DOHH2 (cell line): ENCODE data around the gene OLFML1.
A peak's percentile ranks its signal among the peaks of the same experiment; 100 is the strongest.

ENCODE experiments used
- H3F3A ChIP-seq: fragments of 200-600 bp; sonication (generic), shearing (Covaris generic); 2 replicates; pipeline ENCODE4 v1.6.0; 2016; ENCODE audit warnings: antibody characterized with exemption, mild to moderate bottlenecking; ENCODE audit not compliant: control insufficient read depth, insufficient read depth
- H3K27ac ChIP-seq: fragments of 200-600 bp; sonication (generic); 2 replicates; pipeline ENCODE4 v1.5.1; 2014; ENCODE audit warnings: low read depth, mild to moderate bottlenecking, low read length, moderate library complexity
- H3K27me3 ChIP-seq: fragments of 200-600 bp; sonication (generic); 2 replicates; pipeline ENCODE4 v1.6.1; 2014; ENCODE audit warnings: mild to moderate bottlenecking, low read length, mixed read lengths; ENCODE audit not compliant: control insufficient read depth
- H3K36me3 ChIP-seq: fragments of 200-600 bp; sonication (generic); 2 replicates; pipeline ENCODE4 v1.6.1; 2014; ENCODE audit warnings: mild to moderate bottlenecking, low read length, moderate library complexity, mixed read lengths; ENCODE audit not compliant: control insufficient read depth
- H3K4me1 ChIP-seq: fragments of 200-600 bp; sonication (generic); 2 replicates; pipeline ENCODE4 v1.6.1; 2014; ENCODE audit warnings: mild to moderate bottlenecking, low read length, mixed read lengths; ENCODE audit not compliant: control insufficient read depth
- H3K4me2 ChIP-seq: fragments of 200-600 bp; sonication (generic); 2 replicates; pipeline ENCODE4 v1.6.0; 2014; ENCODE audit warnings: mild to moderate bottlenecking, low read length, moderate library complexity
- H3K4me3 ChIP-seq: fragments of 200-600 bp; sonication (generic); 2 replicates; pipeline ENCODE4 v1.5.1; 2014; ENCODE audit warnings: mild to moderate bottlenecking, low read length, mixed read lengths
- H3K79me2 ChIP-seq: fragments of 200-600 bp; sonication (generic); 2 replicates; pipeline ENCODE4 v1.6.1; 2014; ENCODE audit warnings: mild to moderate bottlenecking, low read length, mixed read lengths; ENCODE audit not compliant: control insufficient read depth
- H3K9me2 ChIP-seq: fragments of 200-600 bp; sonication (generic); replicated peaks from 2 replicates; pipeline ENCODE4 v1.6.1; 2014; ENCODE audit warnings: mild to moderate bottlenecking, low read length, mixed read lengths; ENCODE audit not compliant: control insufficient read depth
- H3K9me3 ChIP-seq: fragments of 200-600 bp; sonication (generic); 2 replicates; pipeline ENCODE4 v1.6.1; 2014; ENCODE audit warnings: antibody characterized with exemption, low read length, mixed read lengths; ENCODE audit not compliant: control insufficient read depth, insufficient read depth
- H4K20me1 ChIP-seq: fragments of 200-600 bp; sonication (generic); 2 replicates; pipeline ENCODE4 v1.6.0; 2014; ENCODE audit warnings: low read depth, mild to moderate bottlenecking, antibody characterized with exemption, low read length, moderate library complexity; ENCODE audit not compliant: control insufficient read depth, insufficient read depth
- EZH2phosphoT487 ChIP-seq: fragments of 200-600 bp; sonication (generic); IDR thresholded peaks from 2 replicates; pipeline ENCODE4 v1.6.1; 2017; ENCODE audit warnings: borderline replicate concordance, mild to moderate bottlenecking, antibody characterized with exemption, low read length, moderate library complexity, mixed read lengths
- TF ChIP-seq, protein P1 (sequence below): fragments of 200-600 bp; sonication (generic); IDR thresholded peaks from one replicate; pipeline ENCODE4 v1.5.1; 2014; ENCODE audit warnings: antibody characterized with exemption, mild to moderate bottlenecking, low read depth, low read length; ENCODE audit not compliant: poor library complexity, severe bottlenecking

OLFML1 gene

DNA sequence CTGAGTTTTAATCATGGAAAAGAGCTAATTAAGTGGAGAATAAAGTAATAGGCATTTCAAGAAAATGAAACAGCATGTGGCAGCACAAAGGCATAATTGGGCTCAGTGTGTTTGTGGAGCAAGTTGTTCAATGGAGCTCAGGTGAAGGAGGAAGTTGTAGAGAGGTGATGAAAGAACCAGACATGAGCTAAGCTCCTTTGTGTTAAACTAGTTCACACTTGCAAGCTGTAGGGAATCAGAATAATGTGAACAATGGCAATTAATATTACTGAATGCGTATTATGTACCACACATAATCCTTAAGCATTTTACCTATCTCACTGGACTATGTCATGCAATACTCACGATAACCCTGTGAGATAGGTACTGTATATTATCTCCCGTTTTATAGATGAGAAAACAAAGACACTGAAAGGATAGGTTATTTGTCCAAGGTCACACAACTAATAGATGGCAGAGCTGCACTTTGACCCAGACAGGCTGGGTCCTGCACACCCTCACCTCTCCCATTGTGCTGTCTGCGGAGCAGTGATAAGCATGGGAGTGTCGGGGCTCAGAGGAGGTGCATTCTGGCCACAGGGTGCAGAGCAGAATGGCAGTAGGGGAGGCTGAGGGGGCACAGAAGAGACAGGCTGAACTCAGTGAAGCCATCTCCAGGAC is 8.9 kb downstream of the OLFML1 start:
- no peak overlapping the region for H3K4me2 ChIP-seq
- peaks cover 29% of the 10 kb centered on the region for H3K4me1 ChIP-seq
- H3K9me3 ChIP-seq = no peaks in the 10 kb centered on the region
- H3F3A ChIP-seq = no peaks in the 10 kb centered on the region
- H3K27ac ChIP-seq = no peak overlapping the region
- H4K20me1 ChIP-seq = no peaks in the 10 kb centered on the region
- H3K9me2 ChIP-seq = no peaks in the 10 kb centered on the region
- no peaks in the 10 kb centered on the region for H3K79me2 ChIP-seq
- TF ChIP-seq, protein P1, sequence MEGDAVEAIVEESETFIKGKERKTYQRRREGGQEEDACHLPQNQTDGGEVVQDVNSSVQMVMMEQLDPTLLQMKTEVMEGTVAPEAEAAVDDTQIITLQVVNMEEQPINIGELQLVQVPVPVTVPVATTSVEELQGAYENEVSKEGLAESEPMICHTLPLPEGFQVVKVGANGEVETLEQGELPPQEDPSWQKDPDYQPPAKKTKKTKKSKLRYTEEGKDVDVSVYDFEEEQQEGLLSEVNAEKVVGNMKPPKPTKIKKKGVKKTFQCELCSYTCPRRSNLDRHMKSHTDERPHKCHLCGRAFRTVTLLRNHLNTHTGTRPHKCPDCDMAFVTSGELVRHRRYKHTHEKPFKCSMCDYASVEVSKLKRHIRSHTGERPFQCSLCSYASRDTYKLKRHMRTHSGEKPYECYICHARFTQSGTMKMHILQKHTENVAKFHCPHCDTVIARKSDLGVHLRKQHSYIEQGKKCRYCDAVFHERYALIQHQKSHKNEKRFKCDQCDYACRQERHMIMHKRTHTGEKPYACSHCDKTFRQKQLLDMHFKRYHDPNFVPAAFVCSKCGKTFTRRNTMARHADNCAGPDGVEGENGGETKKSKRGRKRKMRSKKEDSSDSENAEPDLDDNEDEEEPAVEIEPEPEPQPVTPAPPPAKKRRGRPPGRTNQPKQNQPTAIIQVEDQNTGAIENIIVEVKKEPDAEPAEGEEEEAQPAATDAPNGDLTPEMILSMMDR = no peak
- no peak for TF ChIP-seq EZH2phosphoT487
- no peak overlapping the region for H3K4me3 ChIP-seq
- H3K27me3 ChIP-seq = no peaks in the 10 kb centered on the region
- no peaks in the 10 kb centered on the region for H3K36me3 ChIP-seq

DNA sequence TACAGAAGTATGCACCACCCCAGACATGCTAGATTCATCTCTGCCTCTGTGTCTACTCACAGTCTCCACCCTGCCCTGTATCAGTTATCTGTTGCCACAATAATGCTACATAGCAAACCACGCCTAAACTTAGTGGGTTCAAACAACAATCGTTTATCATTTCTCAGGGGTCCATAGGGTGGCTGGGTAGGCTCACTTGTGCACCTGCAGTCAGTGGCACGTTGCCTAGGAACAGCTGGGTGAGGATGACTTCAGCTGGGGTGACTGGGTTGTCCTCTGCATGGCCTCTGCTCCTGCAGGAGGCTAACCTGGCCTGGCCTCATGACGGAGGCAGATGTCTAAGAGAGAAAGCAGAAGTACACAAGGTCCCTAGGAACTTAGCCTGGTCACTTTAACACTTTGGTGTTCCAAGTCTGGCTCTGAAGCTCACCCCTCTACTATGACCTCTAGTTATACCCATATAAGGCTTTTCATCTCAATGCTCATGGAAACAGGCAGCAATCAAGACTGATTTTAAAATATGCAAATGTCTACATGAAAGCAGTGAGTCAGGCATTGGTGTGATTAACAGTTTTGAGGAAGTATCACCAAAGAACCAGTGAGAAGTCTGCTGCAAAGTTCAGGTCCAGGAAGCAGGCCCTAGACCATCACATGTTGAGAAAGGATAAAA is 10.7 kb downstream of the OLFML1 start:
- Histone ChIP-seq H3K4me2 (peak overlapping the region; percentile 45), H3K9me2 (no peaks in the 10 kb centered on the region), H3K27ac (peak overlapping the region; percentile 33), H3K4me3 (no peak overlapping the region), H3K4me1 (peaks cover 29% of the 10 kb centered on the region), H4K20me1 (no peaks in the 10 kb centered on the region), H3K36me3 (no peaks in the 10 kb centered on the region), H3K79me2 (no peaks in the 10 kb centered on the region), H3K9me3 (no peaks in the 10 kb centered on the region), H3F3A (no peaks in the 10 kb centered on the region), H3K27me3 (no peaks in the 10 kb centered on the region)
- TF ChIP-seq EZH2phosphoT487 = no peak
- TF ChIP-seq, protein P1 = no peak

DNA sequence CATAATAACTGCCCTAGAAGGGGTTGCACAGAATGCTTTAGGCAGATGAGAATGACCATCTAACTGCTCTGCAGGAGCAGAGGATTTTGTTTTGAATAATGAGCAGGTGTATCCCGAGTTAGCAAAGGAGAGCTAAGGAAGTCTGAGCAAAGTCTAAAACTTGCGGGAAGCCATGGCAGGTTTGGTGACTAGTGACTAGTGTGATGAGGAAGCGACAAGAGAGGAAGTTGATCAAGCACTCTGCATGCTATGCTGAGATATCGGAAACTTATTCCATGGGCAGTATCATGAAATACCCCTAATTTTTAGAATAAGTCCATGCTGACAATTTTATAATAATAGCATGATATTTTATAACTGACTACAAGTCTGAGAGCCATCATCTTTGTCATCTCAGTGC is 12.9 kb downstream of the OLFML1 start:
- Histone ChIP-seq H3F3A (no peaks in the 10 kb centered on the region), H3K9me2 (no peaks in the 10 kb centered on the region), H3K4me3 (no peak overlapping the region), H4K20me1 (no peaks in the 10 kb centered on the region), H3K4me2 (no peak overlapping the region), H3K27me3 (no peaks in the 10 kb centered on the region), H3K4me1 (peaks cover 24% of the 10 kb centered on the region), H3K36me3 (no peaks in the 10 kb centered on the region), H3K79me2 (no peaks in the 10 kb centered on the region), H3K27ac (no peak overlapping the region), H3K9me3 (no peaks in the 10 kb centered on the region)
- TF ChIP-seq, protein P1 = no peak
- no peak for TF ChIP-seq EZH2phosphoT487
